Globus pallidus (tissue), 1 donor: ENCODE measurements around the gene HRK.

ENCODE experiments used
- DNase-seq: peaks from one replicate; pipeline ENCODE4 v3.0.0-alpha.2; 2015; ENCODE audit warnings: low spot score

HRK gene

GRCh38 chr12:116864371-116865160 lies 16.7 kb downstream of the HRK start:
- DNase-seq = no peak

GRCh38 chr12:116863275-116863767 lies 17.9 kb downstream of the HRK start:
- no peak for DNase-seq

- DNase-seq = no peak
Observed at GRCh38 chr12:116862167-116862566, 19.1 kb downstream of the HRK start.

GRCh38 chr12:116861320-116861719 lies 19.9 kb downstream of the HRK start:
- DNase-seq = peak; percentile 64

GRCh38 chr12:116860263-116860662 lies 21.0 kb downstream of the HRK start:
- no peak for DNase-seq

- no peak for DNase-seq
Observed at GRCh38 chr12:116859079-116859478, 22.2 kb downstream of the HRK start.

GRCh38 chr12:116856729-116857128 lies 24.5 kb downstream of the HRK start:
- no peak for DNase-seq

GRCh38 chr12:116855744-116856470 lies 25.3 kb downstream of the HRK start:
- no peak for DNase-seq

GRCh38 chr12:116853507-116853906 lies 27.7 kb downstream of the HRK start:
- no peak for DNase-seq

GRCh38 chr12:116852303-116852702 lies 28.9 kb downstream of the HRK start:
- no peak for DNase-seq

GRCh38 chr12:116849216-116849615 lies 32.0 kb downstream of the HRK start:
- DNase-seq = no peak

GRCh38 chr12:116843085-116843484 lies 38.2 kb downstream of the HRK start:
- no peak for DNase-seq

GRCh38 chr12:116839287-116839830 lies 41.9 kb downstream of the HRK start:
- no peak for DNase-seq

- DNase-seq = no peak
Observed at GRCh38 chr12:116838365-116838764, 42.9 kb downstream of the HRK start.

- DNase-seq = no peak
Observed at GRCh38 chr12:116837097-116837496, 44.1 kb downstream of the HRK start.

- DNase-seq = no peak
Observed at GRCh38 chr12:116835484-116835883, 45.8 kb downstream of the HRK start.

- no peak for DNase-seq
Observed at GRCh38 chr12:116833474-116833873, 47.8 kb downstream of the HRK start.

GRCh38 chr12:116832353-116832752 lies 48.9 kb downstream of the HRK start:
- DNase-seq = no peak

- no peak for DNase-seq
Observed at GRCh38 chr12:116827432-116827831, 53.8 kb downstream of the HRK start.

GRCh38 chr12:116821291-116821690 lies 60.0 kb downstream of the HRK start:
- DNase-seq = no peak

GRCh38 chr12:116820064-116820656 lies 61.1 kb downstream of the HRK start:
- DNase-seq = no peak
